ENCODE measurements around the gene CLDN15. TPM values are rescaled to one million over a fixed set of nuclear protein-coding genes. Genes with fewer than 3 reads are reported as not detected.

The CLDN15 gene
- total RNA-seq, 2 experiments from 2014 or later: 17.8 to 31.9 TPM

DNA sequence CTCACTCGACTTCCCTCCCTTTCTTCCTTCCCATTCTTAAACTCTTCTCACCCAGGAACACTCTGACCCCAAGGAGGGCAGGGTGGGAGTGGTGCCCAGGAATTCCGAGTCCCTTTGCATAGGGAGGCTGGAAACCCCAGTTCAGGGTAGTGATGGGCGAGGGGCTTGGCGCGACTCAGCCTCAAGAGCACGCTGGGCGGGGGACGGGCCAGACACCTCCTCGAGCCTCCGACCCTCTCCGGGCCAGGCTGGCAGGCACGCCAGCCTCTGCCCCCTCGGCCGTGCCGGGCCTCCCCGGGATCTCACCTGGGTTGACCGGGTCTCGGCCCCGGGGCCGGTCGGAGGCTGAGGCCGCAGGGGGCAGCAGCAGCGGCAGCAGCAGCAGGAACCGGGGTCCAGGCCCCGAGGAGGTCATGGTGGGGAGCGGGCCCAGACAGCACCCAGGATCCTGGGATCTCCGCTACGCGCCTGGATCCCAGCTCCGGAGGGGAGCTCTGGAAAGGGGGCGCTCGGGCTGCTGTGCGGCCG, 20.7 kb downstream of the CLDN15 start:
- no peak overlapping the region for H3K27ac ChIP-seq (ENCODE audit: low read depth, low read length, poor library complexity, severe bottlenecking)
- no peaks in the 10 kb centered on the region for H3K9me3 ChIP-seq (ENCODE audit: low read length)
- intact Hi-C loops (cut with micrococcal nuclease; ENCODE audit: unreplicated experiment): no loop called here
- no peaks in the 10 kb centered on the region for H4K20me1 ChIP-seq (ENCODE audit: insufficient read depth, low read length)
- DNase-seq (ENCODE audit: low spot score): no peak
- CTCF ChIA-PET (ENCODE audit: unreplicated experiment): interaction anchor here (0.6 to 1.0 kb wide), 2 partner anchors 12 to 24 kb away, joined by 3 to 8 read pairs; no protein-coding TSS in a partner anchor
- BruUV-seq (replicated peaks): no TSS peak
- no peaks in the 10 kb centered on the region for H3K36me3 ChIP-seq (ENCODE audit: insufficient read depth, low read length)
- H3K4me2 ChIP-seq (ENCODE audit: low read length): peak overlapping the region; percentile 100
- H3K4me1 ChIP-seq (ENCODE audit: insufficient read depth, low read length, poor library complexity, severe bottlenecking): peaks cover 18% of the 10 kb centered on the region
- peak overlapping the region; percentile 95 for H3K4me3 ChIP-seq (ENCODE audit: low read depth, low read length, poor library complexity, severe bottlenecking)
- TF ChIP-seq, protein P1, sequence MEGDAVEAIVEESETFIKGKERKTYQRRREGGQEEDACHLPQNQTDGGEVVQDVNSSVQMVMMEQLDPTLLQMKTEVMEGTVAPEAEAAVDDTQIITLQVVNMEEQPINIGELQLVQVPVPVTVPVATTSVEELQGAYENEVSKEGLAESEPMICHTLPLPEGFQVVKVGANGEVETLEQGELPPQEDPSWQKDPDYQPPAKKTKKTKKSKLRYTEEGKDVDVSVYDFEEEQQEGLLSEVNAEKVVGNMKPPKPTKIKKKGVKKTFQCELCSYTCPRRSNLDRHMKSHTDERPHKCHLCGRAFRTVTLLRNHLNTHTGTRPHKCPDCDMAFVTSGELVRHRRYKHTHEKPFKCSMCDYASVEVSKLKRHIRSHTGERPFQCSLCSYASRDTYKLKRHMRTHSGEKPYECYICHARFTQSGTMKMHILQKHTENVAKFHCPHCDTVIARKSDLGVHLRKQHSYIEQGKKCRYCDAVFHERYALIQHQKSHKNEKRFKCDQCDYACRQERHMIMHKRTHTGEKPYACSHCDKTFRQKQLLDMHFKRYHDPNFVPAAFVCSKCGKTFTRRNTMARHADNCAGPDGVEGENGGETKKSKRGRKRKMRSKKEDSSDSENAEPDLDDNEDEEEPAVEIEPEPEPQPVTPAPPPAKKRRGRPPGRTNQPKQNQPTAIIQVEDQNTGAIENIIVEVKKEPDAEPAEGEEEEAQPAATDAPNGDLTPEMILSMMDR (conservative IDR thresholded peaks at IDR 0.05; ENCODE audit: low read length): 0 out of 2 replicates have a peak, but pooled peaks have one; percentile 31
- TF ChIP-seq EZH2phosphoT487 (IDR thresholded peaks at IDR 0.05; ENCODE audit: borderline replicate concordance, low read depth, low read length): no peak
- peak overlapping the region; percentile 98 for H2AFZ ChIP-seq (ENCODE audit: low read length)
- no peaks in the 10 kb centered on the region for H3K79me2 ChIP-seq (ENCODE audit: insufficient read depth, low read depth, low read length)
- H3K9me2 ChIP-seq (ENCODE audit: insufficient read depth, low read length): no peaks in the 10 kb centered on the region
- POLR2A ChIA-PET: interaction anchor here (0.6 to 1.5 kb wide), 4 partner anchors 29 to 102 kb away, joined by 3 to 6 read pairs (median 4); no protein-coding TSS in a partner anchor

DNA sequence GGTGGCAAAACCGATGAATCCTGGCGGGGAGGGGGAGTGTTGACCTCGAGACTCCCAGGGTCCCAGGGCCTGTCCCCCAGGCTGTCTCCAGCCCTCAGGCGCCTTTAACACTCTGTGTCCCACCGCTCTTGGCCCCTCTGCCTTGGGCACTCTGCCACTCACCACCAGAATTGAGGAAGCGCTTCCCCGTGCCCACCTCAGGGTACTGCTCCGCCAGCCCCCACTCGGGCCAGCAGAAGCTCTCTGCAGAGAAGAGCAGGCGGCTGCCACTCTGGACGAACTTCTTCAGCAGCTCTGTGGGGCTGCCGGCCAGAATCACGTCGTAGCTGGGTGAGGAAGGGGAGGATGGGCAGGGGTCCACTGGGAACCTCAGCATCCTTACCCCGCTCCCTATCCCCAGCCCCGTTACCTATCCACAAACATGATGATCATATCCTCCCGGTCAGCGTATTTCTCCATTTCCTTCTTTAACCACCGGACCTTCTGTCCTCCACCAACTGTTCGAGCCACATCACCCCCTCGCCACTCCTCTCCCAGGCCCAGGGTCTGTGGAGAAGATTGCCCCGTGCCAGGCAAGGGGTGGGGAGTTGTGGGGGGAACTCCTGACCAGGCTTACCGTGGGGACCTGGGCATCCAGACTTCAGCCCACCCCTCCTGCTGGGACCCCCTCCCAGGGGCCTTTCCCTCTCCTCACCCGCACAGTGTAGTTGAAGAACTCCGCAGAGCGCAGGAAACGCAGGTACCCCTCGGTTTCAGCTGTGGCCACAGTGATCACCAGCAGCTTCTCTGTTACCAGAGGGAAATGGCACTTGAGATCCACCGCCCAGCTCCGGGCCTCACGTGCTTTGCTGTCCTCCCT, 21.4 kb downstream of the CLDN15 start:
- TF ChIP-seq, protein P1 (conservative IDR thresholded peaks at IDR 0.05; ENCODE audit: low read length): no peak
- no peak for TF ChIP-seq EZH2phosphoT487 (IDR thresholded peaks at IDR 0.05; ENCODE audit: borderline replicate concordance, low read depth, low read length)
- H3K4me3 ChIP-seq (ENCODE audit: low read depth, low read length, poor library complexity, severe bottlenecking): peak overlapping the region; percentile 95
- H3K9me3 ChIP-seq (ENCODE audit: low read length): no peaks in the 10 kb centered on the region
- peaks cover 18% of the 10 kb centered on the region for H3K4me1 ChIP-seq (ENCODE audit: insufficient read depth, low read length, poor library complexity, severe bottlenecking)
- DNase-seq (ENCODE audit: low spot score): no peak
- intact Hi-C loops (cut with micrococcal nuclease; ENCODE audit: unreplicated experiment): no loop called here
- peak overlapping the region; percentile 100 for H3K4me2 ChIP-seq (ENCODE audit: low read length)
- no peaks in the 10 kb centered on the region for H4K20me1 ChIP-seq (ENCODE audit: insufficient read depth, low read length)
- no peaks in the 10 kb centered on the region for H3K79me2 ChIP-seq (ENCODE audit: insufficient read depth, low read depth, low read length)
- H3K27ac ChIP-seq (ENCODE audit: low read depth, low read length, poor library complexity, severe bottlenecking): no peak overlapping the region
- CTCF ChIA-PET (ENCODE audit: unreplicated experiment): interaction anchor here (1.0 kb wide), 1 partner anchor 24 kb away, joined by 8 read pairs; no protein-coding TSS in a partner anchor
- H3K36me3 ChIP-seq (ENCODE audit: insufficient read depth, low read length): no peaks in the 10 kb centered on the region
- no TSS peak for BruUV-seq (replicated peaks)
- no peaks in the 10 kb centered on the region for H3K9me2 ChIP-seq (ENCODE audit: insufficient read depth, low read length)
- H2AFZ ChIP-seq (ENCODE audit: low read length): peak overlapping the region; percentile 98; the same call in 1 of the 2 replicates
- POLR2A ChIA-PET: interaction anchor here (1.1 kb wide), 1 partner anchor 32 kb away, joined by 3 read pairs; no protein-coding TSS in a partner anchor

Data from OCI-LY7 (cell line).